AG04450 (cell line): ENCODE measurements around the gene SERTAD4. TPM values are rescaled to one million over a fixed set of nuclear protein-coding genes. Genes with fewer than 3 reads are reported as not detected.

Source experiments
- CTCF ChIA-PET: fragments of 300-600, 350-600 bp; formaldehyde crosslinking; extraction: SDS; loops from one replicate; lab custom pipeline; 2022; ENCODE audit warnings: antibody characterized with exemption, inconsistent platforms; lab: Charles Lee
- POLR2A ChIA-PET: fragments of 350-600 bp; formaldehyde crosslinking; extraction: SDS; loops from one replicate; lab custom pipeline; 2021; ENCODE audit warnings: antibody characterized with exemption, inconsistent platforms; lab: Yijun Ruan, JAX
- DNase-seq: peaks from one replicate; pipeline ENCODE4 v3.0.0-alpha.2; 2011; ENCODE audit warnings: low read depth, low spot score
- H3K27ac ChIP-seq: one replicate; pipeline ENCODE4 v1.5.1; 2012; ENCODE audit warnings: low read depth, low read length, control low read depth
- H3K27me3 ChIP-seq: one replicate; pipeline ENCODE4 v1.6.0; 2012; ENCODE audit warnings: low read length; ENCODE audit not compliant: control insufficient read depth, insufficient read depth
- H3K4me3 ChIP-seq: 2 replicates; pipeline ENCODE4 v1.5.1; 2011; ENCODE audit warnings: mild to moderate bottlenecking, low read depth, low read length, control low read depth
- H3K9me3 ChIP-seq: 2 replicates; pipeline ENCODE4 v1.5.1; 2012; ENCODE audit warnings: low read length; ENCODE audit not compliant: control insufficient read depth, insufficient read depth
- CTCF ChIP-seq: IDR thresholded peaks from 2 replicates; pipeline ENCODE4 v1.5.1; 2011; ENCODE audit warnings: low read depth, low read length, control low read depth, inconsistent platforms
- polyA plus RNA-seq: library from polyadenylated mRNA; depleted of rRNA; stranded (reverse); fragments of >200 nt; gene quantifications from 2 replicates; pipeline ENCODE4 v1.2.3, GENCODE V29; 2011

SERTAD4 gene
- polyA plus RNA-seq, 1 experiment = 1.7 TPM

DNA sequence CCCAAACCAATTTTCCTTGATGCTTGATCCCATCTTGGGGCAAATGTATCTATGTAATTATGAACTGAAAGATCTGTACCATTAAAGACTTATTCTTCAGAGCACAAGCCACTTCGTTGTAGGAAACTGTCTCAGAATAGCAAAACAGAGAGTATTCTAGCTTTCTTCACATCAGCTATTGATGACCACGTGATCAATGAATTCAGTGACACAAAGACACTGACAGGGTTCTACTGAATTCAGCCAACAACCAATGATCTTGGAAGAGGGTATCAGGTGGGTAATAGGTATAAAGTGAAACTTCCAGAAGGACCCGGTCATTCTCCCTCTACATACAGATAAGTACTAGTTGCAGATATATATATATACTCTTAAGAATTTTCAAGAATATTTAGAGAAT lies 33.8 kb upstream of the SERTAD4 start:
- TF ChIP-seq CTCF = no peak
- H3K4me3 ChIP-seq = no peak overlapping the region
- DNase-seq = no peak
- H3K9me3 ChIP-seq = peaks cover 8% of the 10 kb centered on the region; the same call in 1 of the 2 replicates
- ChIA-PET CTCF (no interaction called here), POLR2A (no interaction called here)
- H3K27me3 ChIP-seq = no peaks in the 10 kb centered on the region
- H3K27ac ChIP-seq = no peak overlapping the region

GRCh38 chr1:210200124-210200736 lies 32.4 kb upstream of the SERTAD4 start:
- ChIA-PET CTCF (interaction anchor here (0.6 to 1.0 kb wide), 3 partner anchors 110 to 997 kb away, joined by 3 to 15 read pairs (median 8); no protein-coding TSS in a partner anchor), POLR2A (interaction anchor here (0.6 kb wide), 1 partner anchor 49 kb away, joined by 7 read pairs; no protein-coding TSS in a partner anchor)
- no peak overlapping the region for H3K4me3 ChIP-seq

GRCh38 chr1:210201681-210202080 lies 30.9 kb upstream of the SERTAD4 start:
- Histone ChIP-seq H3K27ac (no peak overlapping the region), H3K9me3 (no peaks in the 10 kb centered on the region), H3K27me3 (no peaks in the 10 kb centered on the region), H3K4me3 (no peak overlapping the region)
- no peak for TF ChIP-seq CTCF
- ChIA-PET CTCF (no interaction called here), POLR2A (no interaction called here)
- peak; percentile 13 for DNase-seq

More at GRCh38 chr1:210200124-210200736, 32.4 kb upstream of the SERTAD4 start:
- TF ChIP-seq CTCF = no peak
- DNase-seq = no peak
- Histone ChIP-seq H3K9me3 (peaks cover 8% of the 10 kb centered on the region; the same call in 1 of the 2 replicates), H3K27me3 (no peaks in the 10 kb centered on the region), H3K27ac (no peak overlapping the region)

- H3K27ac ChIP-seq = no peak overlapping the region
- CTCF ChIA-PET = no interaction called here
- H3K4me3 ChIP-seq = no peak overlapping the region
- no peaks in the 10 kb centered on the region for H3K27me3 ChIP-seq
- H3K9me3 ChIP-seq = no peaks in the 10 kb centered on the region; the same call in 1 of the 2 replicates
- DNase-seq = no peak
- TF ChIP-seq CTCF = no peak
- POLR2A ChIA-PET = no interaction called here
These were observed 24.8 kb upstream of the SERTAD4 start for GRCh38 chr1:210207597-210208450.
